HG02798 (cell line): Measurements from ENCODE around the gene PDZRN3.
"Not testable (repeated sequence)": the region's sequence is repeated elsewhere in the genome, so short reads cannot be mapped to it uniquely, and the experiment has no call there.

Experiments used
- ATAC-seq: cut with Tn5 transposase; IDR thresholded peaks from one replicate; pipeline ENCODE4 v1.9.1; 2021; ENCODE audit warnings: mild to moderate bottlenecking; ENCODE audit not compliant: unreplicated experiment, poor library complexity

PDZRN3 gene

GRCh38 chr3:73471986-73472787 lies 152.6 kb downstream of the PDZRN3 start:
- no peak for ATAC-seq

- ATAC-seq = no peak
Measured at GRCh38 chr3:73470860-73471259, 153.9 kb downstream of the PDZRN3 start.

- ATAC-seq = no peak
Measured at GRCh38 chr3:73469331-73469730, 155.4 kb downstream of the PDZRN3 start.

GRCh38 chr3:73467211-73467610 lies 157.5 kb downstream of the PDZRN3 start:
- ATAC-seq = no peak

- ATAC-seq = no peak
Measured at GRCh38 chr3:73465926-73466325, 158.8 kb downstream of the PDZRN3 start.

- not testable (repeated sequence) for ATAC-seq
Measured at GRCh38 chr3:73464126-73464525, 160.6 kb downstream of the PDZRN3 start.

- ATAC-seq = no peak
Measured at GRCh38 chr3:73461547-73461946, 163.2 kb downstream of the PDZRN3 start.

GRCh38 chr3:73459711-73460110 lies 165.0 kb downstream of the PDZRN3 start:
- ATAC-seq = no peak

- no peak for ATAC-seq
Measured at GRCh38 chr3:73453666-73454065, 171.1 kb downstream of the PDZRN3 start.

GRCh38 chr3:73452729-73453128 lies 172.0 kb downstream of the PDZRN3 start:
- no peak for ATAC-seq

GRCh38 chr3:73451301-73451944 lies 173.3 kb downstream of the PDZRN3 start:
- peak; percentile 36 for ATAC-seq

- peak; percentile 45 for ATAC-seq
Measured at GRCh38 chr3:73449774-73450173, 175.0 kb downstream of the PDZRN3 start.

GRCh38 chr3:73448761-73449301 lies 175.9 kb downstream of the PDZRN3 start:
- ATAC-seq = peak; percentile 93

- ATAC-seq = no peak
Measured at GRCh38 chr3:73448041-73448440, 176.7 kb downstream of the PDZRN3 start.

GRCh38 chr3:73447111-73447510 lies 177.6 kb downstream of the PDZRN3 start:
- no peak for ATAC-seq

- no peak for ATAC-seq
Measured at GRCh38 chr3:73446467-73447110, 178.2 kb downstream of the PDZRN3 start.

GRCh38 chr3:73442886-73443285 lies 181.9 kb downstream of the PDZRN3 start:
- ATAC-seq = no peak

GRCh38 chr3:73442152-73442551 lies 182.6 kb downstream of the PDZRN3 start:
- no peak for ATAC-seq

- ATAC-seq = no peak
Measured at GRCh38 chr3:73437828-73438227, 186.9 kb downstream of the PDZRN3 start.

- ATAC-seq = no peak
Measured at GRCh38 chr3:73435055-73435454, 189.7 kb downstream of the PDZRN3 start.

- no peak for ATAC-seq
Measured at GRCh38 chr3:73433687-73434086, 191.1 kb downstream of the PDZRN3 start.
